ENCODE data around the gene DMRTC2.

The DMRTC2 gene

DNA sequence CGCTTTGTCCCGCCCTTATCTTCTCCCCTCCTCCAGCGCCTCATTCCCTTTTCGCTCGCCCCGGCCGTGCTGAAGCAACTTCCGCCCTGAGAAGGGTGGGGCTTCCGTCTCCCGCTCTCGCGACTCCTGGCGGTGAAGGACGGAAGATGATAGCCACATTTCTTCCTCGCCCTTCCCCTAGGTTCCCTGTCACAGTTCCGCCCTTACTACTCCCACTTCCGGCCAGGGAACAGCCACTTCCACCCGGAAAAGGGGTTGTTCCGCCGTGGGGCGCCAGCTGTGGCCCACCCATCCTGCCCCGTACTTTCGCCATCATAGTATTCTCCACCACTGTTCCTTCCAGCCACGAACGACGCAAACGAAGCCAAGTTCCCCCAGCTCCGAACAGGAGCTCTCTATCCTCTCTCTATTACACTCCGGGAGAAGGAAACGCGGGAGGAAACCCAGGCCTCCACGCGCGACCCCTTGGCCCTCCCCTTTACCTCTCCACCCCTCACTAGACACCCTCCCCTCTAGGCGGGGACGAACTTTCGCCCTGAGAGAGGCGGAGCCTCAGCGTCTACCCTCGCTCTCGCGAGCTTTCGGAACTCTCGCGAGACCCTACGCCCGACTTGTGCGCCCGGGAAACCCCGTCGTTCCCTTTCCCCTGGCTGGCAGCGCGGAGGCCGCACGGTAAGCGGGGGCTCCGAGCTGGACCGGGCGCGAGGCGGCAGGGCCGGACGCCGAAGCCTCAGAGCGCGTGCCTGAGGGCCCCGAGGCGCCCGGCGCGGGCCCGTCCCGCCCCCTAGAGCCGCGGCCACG lies 15.0 kb downstream of the DMRTC2 start, which contains the start of gene RPS19:
TSS of gene RPS19 (plus strand) at position 638 of the 801 bp plus-strand sequence. CDS start 520 bp downstream, outside the sequence.
- peak; percentile 87 for DNase-seq (ENCODE audit: low read depth, low spot score)
- peak within 1 kb of the TSS; percentile 98 for H3K4me3 ChIP-seq (ENCODE audit: low read depth, low read length)
- peak; percentile 62 for TF ChIP-seq CTCF (IDR thresholded peaks at IDR 0.05; ENCODE audit: insufficient read depth, low read length, missing control alignments)
- POLR2A ChIA-PET: interaction anchor here (0.8 to 2.5 kb wide), 10 partner anchors 9 to 535 kb away, joined by 3 to 27 read pairs (median 6); partner anchors contain the start of gene RABAC1
- CTCF ChIA-PET: interaction anchor here (0.6 to 2.9 kb wide), 12 partner anchors 9 to 175 kb away, joined by 3 to 11 read pairs (median 4); partner anchors contain the start of gene RABAC1

DNA sequence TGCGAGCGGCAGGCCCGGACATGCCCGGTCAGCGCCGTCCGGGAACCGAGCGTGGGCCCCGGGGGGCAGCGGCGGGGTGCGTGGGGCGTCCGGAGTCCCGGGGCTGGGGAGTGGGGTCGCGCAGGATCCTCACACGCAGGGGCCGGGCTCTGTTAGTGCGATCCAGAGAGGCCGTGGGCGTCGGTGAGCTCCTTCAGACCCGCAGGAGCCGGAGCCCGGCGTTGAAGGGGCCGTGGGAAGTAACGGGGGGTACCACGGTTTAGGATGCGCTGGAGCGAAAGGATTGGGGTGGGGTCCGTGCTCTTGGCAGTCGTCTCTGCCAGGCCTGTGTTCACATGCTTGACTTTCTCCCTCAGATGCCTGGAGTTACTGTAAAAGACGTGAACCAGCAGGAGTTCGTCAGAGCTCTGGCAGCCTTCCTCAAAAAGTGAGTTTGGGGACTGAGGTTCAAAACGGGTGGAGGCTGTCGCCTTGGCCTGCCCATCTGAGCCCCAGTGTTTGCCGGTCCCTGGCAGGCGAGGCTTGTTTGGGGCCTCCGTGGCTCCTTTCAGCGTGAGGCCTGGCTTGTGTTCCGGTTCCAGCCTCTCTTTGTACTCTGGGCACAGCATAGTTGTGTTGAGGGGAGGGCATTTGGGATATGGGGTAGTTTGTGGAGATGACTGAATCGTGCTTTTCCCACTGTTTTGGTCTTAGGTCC lies 15.7 kb downstream of the DMRTC2 start:
- H3K4me3 ChIP-seq (ENCODE audit: low read depth, low read length): peak overlapping the region; percentile 98
- DNase-seq (ENCODE audit: low read depth, low spot score): no peak
- CTCF ChIA-PET: interaction anchor here (1.1 to 2.9 kb wide), 7 partner anchors 8 to 175 kb away, joined by 3 to 11 read pairs (median 5); partner anchors contain the start of gene RABAC1
- no peak for TF ChIP-seq CTCF (IDR thresholded peaks at IDR 0.05; ENCODE audit: insufficient read depth, low read length, missing control alignments)
- POLR2A ChIA-PET: interaction anchor here (0.5 to 2.5 kb wide), 13 partner anchors 8 to 535 kb away, joined by 3 to 27 read pairs (median 5); partner anchors contain the start of gene RABAC1

GRCh38 chr19:41861116-41861768 lies 16.4 kb downstream of the DMRTC2 start:
- ChIA-PET POLR2A (interaction anchor here (0.5 to 2.5 kb wide), 5 partner anchors 10 to 89 kb away, joined by 3 to 27 read pairs (median 4); no protein-coding TSS in a partner anchor), CTCF (interaction anchor here (1.1 to 2.5 kb wide), 5 partner anchors 9 to 174 kb away, joined by 3 to 10 read pairs (median 5); no protein-coding TSS in a partner anchor)
- H3K4me3 ChIP-seq (ENCODE audit: low read depth, low read length): peak overlapping the region; percentile 98
- no peak for DNase-seq (ENCODE audit: low read depth, low spot score)
- TF ChIP-seq CTCF (IDR thresholded peaks at IDR 0.05; ENCODE audit: insufficient read depth, low read length, missing control alignments): no peak

- DNase-seq (ENCODE audit: low read depth, low spot score): no peak
- no peak for TF ChIP-seq CTCF (IDR thresholded peaks at IDR 0.05; ENCODE audit: insufficient read depth, low read length, missing control alignments)
- H3K4me3 ChIP-seq (ENCODE audit: low read depth, low read length): peak overlapping the region; percentile 98
- ChIA-PET CTCF (interaction anchor here (3.3 kb wide), 1 partner anchor 11 kb away, joined by 20 read pairs; no protein-coding TSS in a partner anchor), POLR2A (interaction anchor here (1.3 kb wide), 1 partner anchor 89 kb away, joined by 4 read pairs; no protein-coding TSS in a partner anchor)
Measured at GRCh38 chr19:41861846-41862245, 17.0 kb downstream of the DMRTC2 start.

DNA sequence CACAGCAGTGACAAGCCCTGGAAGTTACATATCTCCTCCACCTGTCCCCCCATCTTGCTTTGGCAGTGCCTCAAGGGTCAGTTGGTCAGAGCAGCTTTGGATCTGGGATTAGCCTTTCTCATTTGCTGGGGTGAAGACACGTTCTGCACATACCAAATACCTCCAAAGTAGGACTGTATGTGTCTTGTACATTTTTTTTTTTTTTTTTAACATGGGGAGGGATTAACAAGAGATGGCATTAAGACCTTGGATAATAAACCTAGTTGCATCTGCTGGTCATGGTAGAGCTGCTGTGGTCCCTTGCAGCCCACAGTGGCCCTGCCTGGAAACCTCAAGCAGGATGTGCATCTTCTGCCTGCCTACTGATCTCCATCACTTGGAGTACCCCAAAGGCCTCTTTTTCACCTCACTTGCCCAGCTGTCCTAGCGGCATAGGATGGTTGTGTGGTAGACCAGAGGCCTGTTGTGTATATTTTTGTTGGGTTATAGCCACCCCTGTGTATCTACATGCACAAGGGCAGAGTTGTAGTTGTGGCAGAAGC lies 17.7 kb downstream of the DMRTC2 start:
- CTCF ChIA-PET: interaction anchor here (1.3 to 3.3 kb wide), 2 partner anchors 10 to 75 kb away, joined by 5 to 20 read pairs; no protein-coding TSS in a partner anchor
- no peak for TF ChIP-seq CTCF (IDR thresholded peaks at IDR 0.05; ENCODE audit: insufficient read depth, low read length, missing control alignments)
- peak overlapping the region; percentile 21 for H3K4me3 ChIP-seq (ENCODE audit: low read depth, low read length)
- POLR2A ChIA-PET: interaction anchor here (2.8 kb wide), 1 partner anchor 11 kb away, joined by 11 read pairs; no protein-coding TSS in a partner anchor
- DNase-seq (ENCODE audit: low read depth, low spot score): no peak

Data from AG04449 (cell line).